Posterior vena cava (tissue), 2 donors: Measurements from ENCODE around the gene GATC. TPM values are rescaled to one million over a fixed set of nuclear protein-coding genes. Genes with fewer than 3 reads are reported as not detected.
"Not testable (repeated sequence)": the region's sequence is repeated elsewhere in the genome, so short reads cannot be mapped to it uniquely, and the experiment has no call there.

ENCODE experiments used
- DNase-seq: peaks from one replicate; pipeline ENCODE4 v3.0.0-alpha.2; 2020; ENCODE audit warnings: low spot score
- intact Hi-C, 2 donors: fragments of 100-400 bp; cut with DNase I; formaldehyde crosslinking; loops; one replicate each; pipeline versions ENCODE4 v1.14.1 to v1.14.2; 2022 to 2023
- total RNA-seq, 2 donors: library from RNA; stranded (reverse); fragmentation: NEBNext Ultra II Directional; extraction: Animal tissue kit (Norgen Biotek cat#: 25700); gene quantifications; one replicate each; pipeline ENCODE4 v1.2.1, GENCODE V29; 2021
- donor health status: DM: yes; HTN: yes; CAD: no.
- donor health status: DM: yes; HTN: yes; CAD: no.

The GATC gene
- total RNA-seq, 2 donors from 2014 or later = 11.7 to 16.2 TPM

DNA sequence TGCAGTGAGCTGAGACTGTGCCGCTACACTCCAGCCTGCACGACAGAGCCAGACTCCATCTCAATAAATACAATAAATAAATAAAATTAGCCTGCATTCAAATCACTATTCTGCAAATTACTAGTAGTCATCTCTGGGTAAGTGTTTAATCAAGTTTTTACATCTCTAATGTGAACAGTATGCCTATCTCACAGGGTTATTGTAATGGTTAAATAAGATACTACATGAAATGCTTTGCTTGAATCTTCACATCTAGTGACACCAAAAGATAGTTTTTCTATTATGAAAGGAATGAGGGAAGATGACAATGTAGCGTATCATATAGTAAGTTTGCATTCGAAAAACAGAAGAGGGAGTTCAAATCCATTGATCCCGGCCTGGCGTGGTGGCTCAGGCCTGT, 21.2 kb downstream of the GATC start:
- intact Hi-C loops = no loop called here
- no peak for DNase-seq

DNA sequence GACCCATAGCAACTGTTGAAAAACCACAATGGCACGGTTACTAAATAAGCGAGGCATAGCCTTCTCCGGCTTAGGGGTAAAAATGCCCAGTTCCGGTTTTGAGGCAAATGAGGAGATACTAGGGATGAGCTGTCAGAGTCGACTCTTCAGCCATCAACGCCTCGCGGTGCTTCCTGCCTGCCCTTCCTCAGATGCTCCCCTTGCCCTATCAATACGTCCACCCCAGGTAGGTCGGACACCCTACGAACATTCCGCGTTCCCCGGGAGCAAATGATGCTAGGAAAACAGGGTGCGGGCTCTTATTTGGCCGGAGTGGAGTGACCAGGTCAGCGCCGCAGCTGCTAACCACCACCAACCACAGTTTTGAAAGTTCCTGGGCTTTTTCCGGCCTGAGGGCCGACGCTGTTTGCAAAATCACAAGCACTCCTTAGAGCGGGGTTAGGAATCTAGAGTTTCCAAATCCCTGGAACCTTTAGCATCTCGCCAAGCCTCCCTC, 22.1 kb downstream of the GATC start:
- DNase-seq = peak; percentile 81
- intact Hi-C loops = no loop called here

DNA sequence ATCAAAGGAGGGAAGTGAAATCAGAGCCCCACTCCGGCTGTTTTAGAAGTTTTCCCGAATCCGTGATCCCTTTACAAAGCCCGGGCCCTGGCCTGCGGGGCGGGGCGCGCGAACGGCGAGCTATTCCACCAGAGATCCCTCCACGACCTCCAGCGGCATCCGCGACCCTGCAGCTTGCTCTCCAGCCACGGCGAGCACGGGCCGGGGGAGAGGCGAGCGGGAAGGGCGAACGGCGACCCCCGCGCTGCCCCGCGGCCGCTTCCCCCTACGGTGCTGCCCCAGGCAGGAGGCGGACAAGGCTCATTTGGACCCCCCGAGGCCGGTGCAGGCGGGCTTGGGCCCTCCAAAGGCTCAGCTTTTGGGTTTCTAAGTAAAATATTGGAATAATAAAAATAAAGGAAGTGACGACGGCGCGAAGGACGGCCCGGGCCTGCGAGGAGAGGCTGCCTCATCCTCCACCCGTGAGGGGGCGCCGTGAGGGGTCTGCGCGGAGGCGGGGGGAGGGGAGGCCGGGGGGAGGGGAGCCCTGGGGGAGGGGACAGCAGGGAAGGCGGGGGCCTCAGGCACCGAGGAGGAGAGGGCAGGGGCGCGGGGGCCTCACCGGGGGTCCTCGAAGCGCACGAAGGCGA, 22.7 kb downstream of the GATC start:
- intact Hi-C loops = no loop called here
- peak; percentile 81 for DNase-seq

DNA sequence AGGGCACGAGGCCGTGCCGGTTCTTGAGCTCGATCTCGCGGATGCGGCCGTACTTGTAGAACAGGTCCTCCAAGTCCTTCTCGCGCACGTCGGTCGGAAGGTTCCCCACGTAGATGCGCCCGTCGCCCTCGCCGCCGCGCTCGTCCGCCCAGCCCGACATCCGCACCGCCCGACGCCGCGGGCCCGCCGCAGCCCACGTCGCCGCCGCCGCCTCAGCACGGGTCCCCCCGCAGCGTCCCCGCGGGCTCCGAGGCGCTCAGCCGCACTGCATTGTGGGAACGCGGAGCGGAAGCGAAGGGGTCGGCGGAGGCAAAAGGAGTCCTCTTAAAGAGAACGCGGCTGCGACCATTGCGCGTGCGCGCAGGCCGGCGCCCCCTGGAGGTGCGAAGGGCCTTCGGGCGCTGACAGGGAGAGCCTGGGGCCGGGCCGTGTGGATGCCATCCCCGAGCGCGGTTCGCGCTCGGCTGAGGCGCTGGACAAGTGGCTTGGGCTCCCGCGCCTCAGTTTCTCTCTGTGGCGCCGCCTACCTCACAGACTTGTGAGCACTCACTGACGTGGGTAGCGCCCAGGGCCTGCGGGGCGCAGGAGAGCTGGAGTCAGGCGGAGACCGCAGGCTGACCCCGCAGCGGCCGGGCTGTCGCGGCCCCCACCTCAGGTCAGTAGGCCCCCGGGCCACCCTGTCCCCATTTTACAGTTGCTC, 23.4 kb downstream of the GATC start, which contains the start of gene SRSF9:
Gene SRSF9, minus strand, starts transcription at position 299 of the 700 bp plus-strand sequence. Its CDS starts 139 bp downstream, at position 160.
- DNase-seq = peak; percentile 99
- intact Hi-C loops = no loop called here

DNA sequence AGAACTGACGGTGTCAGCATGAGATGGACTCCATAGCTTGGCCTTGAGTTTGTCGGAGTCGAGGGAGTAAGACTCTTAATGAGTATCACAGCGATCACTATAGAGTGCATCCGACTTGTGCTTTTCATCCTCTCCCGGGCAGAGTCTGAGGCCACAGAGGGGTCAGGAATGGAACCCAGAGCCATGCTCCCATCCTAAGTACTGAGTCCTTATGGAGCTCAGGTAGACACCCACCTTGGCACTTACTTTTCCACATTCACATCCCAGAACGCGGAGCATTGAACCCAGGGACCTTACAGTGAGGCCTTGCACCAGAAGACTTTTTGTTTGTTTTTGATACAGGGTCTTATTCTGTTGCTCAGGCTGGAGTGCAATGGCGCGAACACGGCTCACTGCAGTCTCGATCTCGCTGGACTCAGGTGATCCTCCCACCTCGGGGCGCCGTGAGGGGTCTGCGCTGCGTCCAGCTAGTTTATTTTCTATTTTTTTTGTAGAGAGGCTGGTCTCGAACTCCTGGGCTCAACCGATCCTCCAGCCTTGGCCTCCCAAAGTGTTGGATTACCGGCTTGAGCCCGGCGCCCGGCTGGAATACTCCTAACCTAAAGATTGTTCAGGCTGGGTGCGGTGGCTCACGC, 24.0 kb downstream of the GATC start:
- intact Hi-C loops = no loop called here
- DNase-seq = no peak

DNA sequence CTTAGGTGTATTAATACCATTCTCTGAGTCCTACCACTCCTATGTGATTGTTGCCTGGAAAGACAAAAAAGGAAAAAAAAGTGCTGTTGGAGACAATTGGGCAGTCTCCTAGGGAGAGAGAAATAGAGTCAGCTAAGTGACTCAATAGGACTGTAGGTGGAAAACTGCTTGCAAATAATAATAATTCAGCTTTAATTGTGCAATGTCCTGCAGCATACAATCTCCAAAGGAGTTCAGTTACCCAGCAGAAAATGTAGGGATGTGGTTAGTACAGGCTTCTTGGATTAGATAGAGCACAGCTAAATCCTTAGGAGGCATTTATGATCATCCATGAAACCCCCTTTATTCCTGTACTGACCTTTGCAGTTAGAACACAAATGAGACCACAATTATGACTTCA, 26.3 kb downstream of the GATC start:
- DNase-seq = no peak
- intact Hi-C loops = no loop called here

DNA sequence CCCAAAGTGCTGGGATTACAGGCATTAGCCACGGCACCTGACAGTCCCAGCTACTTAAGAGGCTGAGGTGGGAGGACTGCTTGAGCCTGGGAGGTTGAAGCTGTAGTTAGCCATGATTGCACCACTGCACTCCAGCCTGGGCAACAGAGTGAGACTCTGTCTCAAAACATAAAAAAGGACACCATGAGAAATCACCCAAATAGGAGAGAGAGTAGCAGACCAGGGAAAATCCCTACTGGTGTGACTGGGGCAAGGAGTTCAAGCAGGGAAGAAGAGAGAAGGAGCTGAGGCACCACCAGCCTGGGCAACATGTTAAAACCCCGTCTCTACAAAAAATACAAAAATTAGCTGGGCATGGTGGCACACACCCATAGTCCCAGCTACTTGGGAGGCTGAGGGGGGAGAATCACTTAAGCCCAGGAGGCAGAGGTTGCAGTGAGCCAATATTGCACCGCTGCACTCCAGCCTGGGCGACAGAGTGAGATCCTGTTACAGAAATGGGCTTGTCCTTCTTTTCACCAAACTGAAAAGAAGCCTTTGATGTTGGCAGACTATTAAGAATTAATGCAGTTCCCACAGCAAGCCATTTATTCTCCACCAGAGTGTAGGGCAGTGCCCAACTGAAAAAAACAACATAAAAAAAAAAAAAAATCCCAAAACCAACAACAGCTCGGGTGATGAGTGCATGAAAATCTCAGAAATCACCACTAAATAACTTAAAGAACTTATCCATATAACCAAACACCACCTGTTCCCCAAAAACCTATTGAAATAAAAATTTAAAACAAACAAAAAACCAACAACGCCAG, 27.8 kb downstream of the GATC start:
- intact Hi-C loops = no loop called here
- no peak for DNase-seq

DNA sequence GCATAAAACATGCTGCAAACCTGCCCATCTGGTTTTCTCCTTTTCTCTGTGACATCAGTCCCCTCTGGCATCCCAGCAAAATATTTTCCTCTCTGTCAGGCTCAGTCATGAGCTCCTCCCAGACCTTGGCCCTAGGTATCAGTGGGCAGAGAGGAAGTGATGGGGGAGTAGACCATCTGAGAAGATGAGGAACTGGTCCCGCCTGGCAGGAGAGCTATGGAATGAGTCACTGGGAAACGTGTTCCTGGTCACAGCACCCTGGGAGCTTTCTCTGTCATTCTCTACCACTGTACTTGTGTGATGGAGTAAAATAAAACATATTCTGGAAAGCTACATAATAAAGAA, 28.3 kb downstream of the GATC start:
- intact Hi-C loops = no loop called here
- no peak for DNase-seq

DNA sequence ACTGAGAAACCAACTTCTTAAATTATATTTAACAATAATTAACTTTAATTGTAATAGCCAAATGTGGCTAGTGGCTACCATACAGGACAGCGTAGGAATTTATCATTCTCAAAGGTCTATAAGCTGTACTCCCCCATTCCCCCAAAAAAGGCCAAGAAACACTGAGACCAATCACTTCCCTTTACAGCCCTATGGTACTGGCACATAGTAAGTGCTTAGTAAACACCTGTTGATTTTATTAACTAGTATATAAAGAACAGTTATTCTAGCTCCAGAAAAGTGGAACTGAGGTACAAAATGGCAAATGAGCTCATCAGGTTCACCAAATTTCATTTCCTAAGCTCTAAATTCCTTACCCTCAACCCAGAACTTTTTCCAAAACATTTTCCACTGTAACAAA, 29.4 kb downstream of the GATC start:
- intact Hi-C loops = no loop called here
- DNase-seq = no peak

DNA sequence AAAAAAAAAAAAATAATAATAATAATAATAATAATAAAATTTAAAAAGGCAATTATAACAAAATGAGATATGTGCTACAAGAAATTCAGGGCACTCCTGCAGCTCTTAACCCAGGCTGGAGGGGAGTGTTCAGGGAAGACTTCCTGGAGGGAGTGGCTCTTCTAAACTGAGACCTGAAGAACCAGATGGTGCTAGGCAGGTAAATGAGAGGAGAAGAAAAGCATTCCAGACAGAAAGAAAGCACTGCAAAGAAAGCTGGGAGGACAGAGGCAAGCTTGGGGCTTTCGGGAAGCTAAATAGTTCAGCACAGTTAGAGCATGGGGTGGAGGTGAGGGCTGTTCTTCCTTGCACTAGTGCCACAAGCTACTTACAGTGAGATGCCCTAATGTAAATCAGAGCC, 33.2 kb downstream of the GATC start:
- intact Hi-C loops = no loop called here

DNA sequence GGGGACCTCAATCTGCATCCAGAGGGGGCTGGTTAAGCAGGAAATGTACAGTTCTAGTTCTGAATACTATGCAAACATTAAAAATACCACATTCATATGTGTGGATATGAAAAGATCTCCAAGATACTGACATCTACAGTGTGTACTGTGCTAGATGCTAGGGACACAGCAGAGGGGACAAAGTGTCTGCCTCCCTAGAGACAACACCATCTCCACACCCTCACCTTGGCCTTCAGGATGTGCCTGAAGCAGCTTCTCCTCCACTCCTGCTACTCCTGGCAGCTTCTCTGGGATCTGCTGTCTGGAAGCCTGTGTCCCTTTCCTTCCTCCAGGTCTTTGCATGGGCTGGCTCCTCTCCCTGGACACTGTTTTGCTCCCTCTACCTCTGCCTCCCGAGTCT, 34.0 kb downstream of the GATC start:
- intact Hi-C loops = no loop called here
- no peak for DNase-seq

More for the DNA sequence above, 33.2 kb downstream of the GATC start:
- DNase-seq = no peak

DNA sequence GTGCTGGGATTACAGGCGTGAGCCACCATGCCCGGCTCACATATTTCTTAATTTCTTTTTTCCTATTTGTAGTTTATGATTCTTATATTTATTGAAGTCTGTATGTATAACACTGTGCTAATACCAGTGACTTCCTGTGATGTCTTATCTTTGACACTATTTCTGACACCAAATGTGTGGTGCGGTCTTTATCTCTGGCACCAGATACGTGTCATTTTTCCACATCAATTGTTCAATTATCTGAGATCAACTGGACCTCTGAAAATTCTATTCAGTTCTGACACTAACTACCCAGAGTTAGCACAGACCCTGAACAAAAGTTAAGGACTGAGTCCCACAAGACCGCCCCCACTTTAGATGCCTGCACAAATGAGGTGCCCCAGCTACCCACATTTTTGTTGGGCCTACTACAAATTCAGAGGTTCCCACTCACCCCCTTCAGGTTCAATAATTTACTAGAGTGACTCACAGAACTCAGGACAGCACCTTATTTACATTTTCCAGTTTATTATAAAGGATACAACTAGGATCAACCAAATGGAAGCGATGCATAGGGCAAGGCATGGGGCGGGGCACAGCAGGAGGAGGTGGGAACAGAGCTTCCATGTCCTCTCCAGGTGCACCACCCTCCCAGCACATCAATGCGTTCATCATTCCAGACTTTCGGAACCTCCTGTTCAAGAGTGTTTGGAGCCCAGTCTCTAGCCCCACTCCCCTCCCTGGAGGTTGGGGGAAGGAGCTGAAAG, 35.0 kb downstream of the GATC start:
- intact Hi-C loops = no loop called here
- no peak for DNase-seq

DNA sequence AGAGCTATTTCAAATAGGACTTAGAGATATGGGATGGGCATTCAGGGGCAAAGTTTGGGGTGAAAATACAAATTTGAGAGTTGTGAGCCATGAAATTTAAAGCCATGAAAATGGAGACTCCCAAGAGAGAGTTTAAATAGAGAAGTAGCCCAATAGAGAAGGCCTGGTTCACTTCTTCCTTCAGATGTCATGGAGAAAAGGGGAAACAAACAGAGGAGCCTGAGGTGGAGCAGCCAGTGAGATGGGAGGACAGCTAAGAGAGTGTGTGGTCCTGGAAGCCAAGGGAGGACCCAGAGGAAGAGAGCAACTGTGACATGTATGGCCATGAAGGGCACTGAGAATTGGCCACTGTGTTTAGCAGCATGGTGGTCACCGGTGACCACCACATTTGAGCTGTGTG, 37.4 kb downstream of the GATC start:
- no peak for DNase-seq
- intact Hi-C loops = no loop called here

DNA sequence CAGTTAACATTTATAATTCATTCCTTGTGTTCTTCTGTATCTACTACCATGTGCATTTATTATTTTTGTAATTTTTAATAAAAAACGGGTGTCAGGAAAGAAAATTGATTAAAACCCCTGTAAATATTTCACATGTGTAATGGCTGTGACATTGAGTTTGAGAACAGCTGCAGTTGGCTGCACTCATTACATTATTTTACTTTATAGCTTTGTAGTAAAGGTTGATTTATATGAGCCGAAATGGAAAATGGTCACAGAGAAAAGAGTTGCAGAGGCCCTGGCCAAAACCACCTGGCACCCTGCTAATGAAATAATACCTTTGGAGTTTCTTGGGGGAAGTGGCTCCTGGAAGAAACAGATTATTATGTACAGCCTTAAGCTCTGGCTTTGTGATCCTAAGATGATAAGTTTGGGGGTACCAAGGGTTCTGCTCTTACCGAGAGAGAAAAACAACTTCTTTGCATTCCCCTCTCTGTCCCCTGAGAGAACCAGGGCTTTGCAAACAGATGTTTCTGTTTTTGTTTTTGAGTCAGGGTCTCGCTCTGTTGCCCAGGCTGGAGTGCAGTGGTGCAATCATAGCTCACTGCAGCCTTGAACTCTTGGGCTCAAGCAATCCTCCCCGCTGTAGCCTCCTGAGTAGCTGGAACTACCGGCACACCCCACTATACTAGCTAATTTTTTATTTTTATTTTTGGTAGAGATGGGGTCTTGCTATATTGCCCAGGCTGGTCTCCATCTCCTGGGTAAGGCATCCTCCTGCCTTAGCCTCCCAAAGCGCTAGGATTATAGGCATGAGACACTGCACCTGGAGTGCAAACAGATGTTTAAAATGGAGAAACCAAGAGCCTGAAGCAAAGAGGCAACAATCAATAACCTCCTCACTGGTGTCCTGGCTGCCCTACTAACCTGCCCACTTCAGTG, 40.0 kb downstream of the GATC start:
- no peak for DNase-seq
- intact Hi-C loops = no loop called here

DNA sequence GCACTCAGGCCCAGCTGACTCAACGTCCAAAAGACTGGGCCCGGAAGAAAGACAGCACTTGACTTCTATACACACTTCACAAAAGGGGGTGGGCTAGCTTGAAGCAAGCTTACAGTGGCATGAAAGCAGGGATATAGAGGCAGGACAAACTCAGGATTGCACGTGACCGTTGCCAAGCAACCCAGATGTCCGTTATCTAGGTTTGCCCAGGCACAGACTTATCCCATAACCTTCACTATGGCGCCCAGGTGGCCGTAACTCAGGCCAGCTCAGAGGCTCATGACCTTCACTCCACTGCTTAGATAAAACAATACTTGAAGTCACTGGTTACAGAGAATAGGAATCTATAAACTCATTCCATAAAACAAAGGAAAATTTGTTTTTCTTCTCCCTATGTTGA, 41.3 kb downstream of the GATC start:
- DNase-seq, intact Hi-C loops: not testable (repeated sequence)

DNA sequence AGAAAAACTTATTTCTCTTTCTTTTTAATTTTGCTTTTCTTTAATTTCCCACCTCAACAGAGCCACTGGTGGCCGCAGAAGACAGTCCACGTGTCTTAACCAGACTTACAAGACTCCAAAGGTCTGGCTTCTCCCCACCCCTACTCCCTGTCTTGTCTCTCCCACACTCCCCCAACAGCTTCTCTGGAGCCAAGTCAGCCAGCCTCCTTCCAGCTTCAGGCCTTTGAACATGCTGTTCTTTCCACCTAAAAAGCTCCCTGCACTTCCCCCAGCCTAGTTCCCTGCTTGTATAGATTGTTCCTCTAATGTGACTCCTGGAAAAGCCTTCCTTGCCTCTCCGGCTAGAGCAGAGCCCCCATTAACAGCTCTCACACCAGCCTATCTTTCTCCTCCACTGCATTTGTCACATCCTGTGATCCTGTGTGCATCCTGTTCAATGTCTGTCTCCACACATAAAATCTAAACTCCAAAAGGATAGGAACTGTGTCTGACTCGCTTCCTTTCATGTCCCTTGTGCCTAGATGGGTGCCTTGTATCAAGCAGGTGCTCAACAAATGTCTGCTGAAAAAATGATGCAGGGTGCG, 41.9 kb downstream of the GATC start:
- no peak for DNase-seq
- intact Hi-C loops = no loop called here

DNA sequence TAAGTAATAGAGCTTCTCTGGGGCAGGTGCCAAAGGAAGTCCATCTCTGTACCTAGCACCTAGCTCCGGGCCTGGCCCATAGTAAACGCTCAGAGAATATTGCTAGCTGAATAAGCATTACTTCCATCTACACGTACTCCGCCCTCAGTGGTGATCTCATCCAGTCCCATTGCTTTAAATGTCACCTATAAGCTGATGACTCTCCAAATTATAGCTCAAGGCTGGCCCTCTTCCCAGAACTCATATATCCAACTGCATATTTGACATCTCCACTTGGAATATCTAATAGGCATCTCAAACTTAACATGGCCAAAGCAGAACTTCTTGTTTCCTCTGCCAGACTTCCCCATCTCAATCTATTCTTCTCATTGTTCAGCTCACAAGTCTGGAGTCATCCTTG, 42.8 kb downstream of the GATC start:
- intact Hi-C loops = no loop called here
- DNase-seq = no peak

DNA sequence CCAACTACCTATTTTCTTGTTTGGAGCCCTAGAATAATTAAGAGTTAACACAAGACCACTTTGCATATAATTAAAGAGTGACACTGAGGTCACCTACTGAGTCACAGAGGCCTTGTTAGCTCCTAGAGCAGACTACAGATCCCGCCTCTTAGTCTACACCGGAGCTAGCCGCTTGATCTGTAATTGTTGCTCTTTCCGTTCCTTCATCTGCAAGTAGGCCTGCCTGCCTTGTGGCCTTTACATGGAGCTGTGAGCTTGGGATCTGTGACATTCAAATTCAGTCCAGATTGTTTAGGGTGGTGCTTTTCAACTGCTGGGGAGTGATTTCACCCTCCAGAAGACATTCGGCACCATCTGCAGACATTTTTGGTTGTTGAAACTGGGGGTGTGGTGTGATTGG, 44.1 kb downstream of the GATC start:
- no peak for DNase-seq
- intact Hi-C loops = no loop called here
